B cell (primary cell): Measurements from ENCODE around the gene LPAR4.

Experiments used
- CTCF ChIP-seq: fragments of 200-600 bp; IDR thresholded peaks from one replicate; pipeline ENCODE4 v1.8.0; 2022; ENCODE audit warnings: antibody characterized with exemption, mild to moderate bottlenecking
- EZH2 ChIP-seq: IDR thresholded peaks from 2 replicates; pipeline ENCODE4 v1.6.1; 2012; ENCODE audit warnings: borderline replicate concordance, low read depth, mild to moderate bottlenecking, moderate library complexity, low read length; ENCODE audit not compliant: insufficient read depth, poor library complexity, severe bottlenecking

- TF ChIP-seq CTCF (no peak), EZH2 (no peak)
These were observed 41.4 kb upstream of the LPAR4 start for GRCh38 chrX:78706071-78706470.
